ENCODE measurements around the gene MLLT3. TPM values are rescaled to one million over a fixed set of nuclear protein-coding genes. Genes with fewer than 3 reads are reported as not detected.

Gene MLLT3
- total RNA-seq, 1 donor from 2014 or later: 17.5 TPM

DNA sequence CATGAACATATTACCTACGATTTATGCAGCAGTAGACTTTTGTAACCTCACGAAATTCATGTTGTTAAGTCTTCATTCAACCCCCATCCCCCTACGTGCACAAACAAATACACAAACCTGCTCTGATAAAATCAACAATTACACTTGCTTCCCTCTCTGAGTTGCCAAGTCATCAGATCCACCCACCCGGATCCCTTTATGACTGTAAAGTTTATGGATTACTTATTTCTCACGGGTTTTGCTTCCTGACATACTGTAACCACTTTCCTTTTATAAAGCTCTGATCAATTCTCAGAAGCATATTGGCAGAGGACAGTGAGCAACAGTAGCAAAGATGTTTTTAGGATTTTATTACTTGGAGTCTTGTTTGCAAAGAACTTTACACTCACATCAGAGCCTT is 70.5 kb downstream of the MLLT3 start:
- intact Hi-C loops (cut with micrococcal nuclease): no loop called here
- Histone ChIP-seq H3K4me3 (no peak overlapping the region), H3K27ac (replicated peaks) (no peak overlapping the region), H3K4me1 (peaks cover 51% of the 10 kb centered on the region), H3K9me3 (replicated peaks) (no peaks in the 10 kb centered on the region), H3K36me3 (no peaks in the 10 kb centered on the region), H3K27me3 (ENCODE audit: low read depth) (no peaks in the 10 kb centered on the region)
- TF ChIP-seq, protein P1, sequence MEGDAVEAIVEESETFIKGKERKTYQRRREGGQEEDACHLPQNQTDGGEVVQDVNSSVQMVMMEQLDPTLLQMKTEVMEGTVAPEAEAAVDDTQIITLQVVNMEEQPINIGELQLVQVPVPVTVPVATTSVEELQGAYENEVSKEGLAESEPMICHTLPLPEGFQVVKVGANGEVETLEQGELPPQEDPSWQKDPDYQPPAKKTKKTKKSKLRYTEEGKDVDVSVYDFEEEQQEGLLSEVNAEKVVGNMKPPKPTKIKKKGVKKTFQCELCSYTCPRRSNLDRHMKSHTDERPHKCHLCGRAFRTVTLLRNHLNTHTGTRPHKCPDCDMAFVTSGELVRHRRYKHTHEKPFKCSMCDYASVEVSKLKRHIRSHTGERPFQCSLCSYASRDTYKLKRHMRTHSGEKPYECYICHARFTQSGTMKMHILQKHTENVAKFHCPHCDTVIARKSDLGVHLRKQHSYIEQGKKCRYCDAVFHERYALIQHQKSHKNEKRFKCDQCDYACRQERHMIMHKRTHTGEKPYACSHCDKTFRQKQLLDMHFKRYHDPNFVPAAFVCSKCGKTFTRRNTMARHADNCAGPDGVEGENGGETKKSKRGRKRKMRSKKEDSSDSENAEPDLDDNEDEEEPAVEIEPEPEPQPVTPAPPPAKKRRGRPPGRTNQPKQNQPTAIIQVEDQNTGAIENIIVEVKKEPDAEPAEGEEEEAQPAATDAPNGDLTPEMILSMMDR (IDR thresholded peaks at IDR 0.05; ENCODE audit: borderline replicate concordance): no peak
- no peak for DNase-seq

DNA sequence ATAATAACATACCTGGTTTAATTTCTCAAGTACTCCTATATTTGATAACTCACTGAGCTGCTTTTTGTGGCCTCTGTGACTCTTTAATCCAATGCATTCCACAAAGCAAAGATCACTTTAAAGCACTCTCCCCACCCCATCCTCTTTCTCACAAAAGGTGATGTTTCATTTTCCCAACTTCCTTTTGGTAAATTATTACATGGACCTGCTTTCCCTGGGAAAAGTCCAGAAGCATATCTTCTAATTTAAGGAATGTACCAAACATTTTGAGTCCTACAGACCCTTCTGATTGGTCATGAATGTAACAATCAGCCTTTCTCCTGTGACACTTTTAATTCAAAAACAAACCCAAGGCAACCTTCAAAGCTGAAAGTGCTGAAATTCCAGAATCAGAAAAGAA is 71.1 kb downstream of the MLLT3 start:
- Histone ChIP-seq H3K27me3 (ENCODE audit: low read depth) (no peaks in the 10 kb centered on the region), H3K27ac (replicated peaks) (no peak overlapping the region)
- intact Hi-C loops (cut with micrococcal nuclease): no loop called here

DNA sequence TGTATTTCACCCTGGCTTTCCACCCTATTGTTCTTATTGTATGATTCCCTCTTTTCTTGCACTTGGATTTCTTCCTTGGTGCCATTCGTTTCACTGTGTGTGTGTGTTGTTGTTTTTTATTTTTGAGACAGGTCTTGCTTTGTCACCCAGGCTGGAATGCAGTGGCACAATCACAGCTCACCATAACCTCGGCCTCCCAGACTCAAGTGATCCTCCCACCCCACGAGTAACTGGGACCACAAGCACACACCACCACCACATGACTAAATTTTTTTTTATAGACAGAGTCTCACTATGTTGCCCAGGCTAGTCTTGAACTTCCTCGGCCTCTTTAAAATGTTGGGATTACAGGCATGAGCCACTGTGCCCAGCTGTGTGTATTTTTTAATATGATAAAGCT is 72.0 kb downstream of the MLLT3 start:
- DNase-seq: no peak
- Histone ChIP-seq H3K9me3 (replicated peaks) (no peaks in the 10 kb centered on the region), H3K27ac (replicated peaks) (no peak overlapping the region), H3K4me1 (peaks cover 51% of the 10 kb centered on the region), H3K4me3 (no peak overlapping the region), H3K36me3 (no peaks in the 10 kb centered on the region), H3K27me3 (ENCODE audit: low read depth) (no peaks in the 10 kb centered on the region)
- intact Hi-C loops (cut with micrococcal nuclease): no loop called here
- TF ChIP-seq, protein P1 (IDR thresholded peaks at IDR 0.05; ENCODE audit: borderline replicate concordance): no peak

More for the DNA sequence above, 71.1 kb downstream of the MLLT3 start:
- peaks cover 51% of the 10 kb centered on the region for H3K4me1 ChIP-seq
- DNase-seq: no peak
- TF ChIP-seq, protein P1 (IDR thresholded peaks at IDR 0.05; ENCODE audit: borderline replicate concordance): no peak
- H3K36me3 ChIP-seq: no peaks in the 10 kb centered on the region
- H3K4me3 ChIP-seq: no peak overlapping the region
- no peaks in the 10 kb centered on the region for H3K9me3 ChIP-seq (replicated peaks)

DNA sequence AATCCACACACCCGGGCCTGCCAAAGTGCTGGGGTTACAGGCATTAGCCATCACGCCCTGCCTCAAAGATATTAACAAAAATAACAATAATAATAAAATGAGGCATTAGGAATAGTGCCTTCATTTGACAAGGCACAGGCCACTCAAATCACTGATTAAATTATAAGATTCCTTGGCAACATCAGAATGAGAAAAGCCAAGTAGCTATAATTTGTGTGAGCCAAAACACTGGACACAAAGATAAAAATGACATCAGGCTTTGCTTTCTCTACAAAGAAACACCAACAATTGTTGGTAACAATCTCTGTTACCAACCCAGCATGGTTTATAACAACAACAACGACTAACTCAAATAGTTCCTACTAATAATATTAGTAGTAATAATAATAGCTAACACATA is 73.2 kb downstream of the MLLT3 start:
- DNase-seq: no peak
- intact Hi-C loops (cut with micrococcal nuclease): no loop called here
- TF ChIP-seq, protein P1 (IDR thresholded peaks at IDR 0.05; ENCODE audit: borderline replicate concordance): no peak

DNA sequence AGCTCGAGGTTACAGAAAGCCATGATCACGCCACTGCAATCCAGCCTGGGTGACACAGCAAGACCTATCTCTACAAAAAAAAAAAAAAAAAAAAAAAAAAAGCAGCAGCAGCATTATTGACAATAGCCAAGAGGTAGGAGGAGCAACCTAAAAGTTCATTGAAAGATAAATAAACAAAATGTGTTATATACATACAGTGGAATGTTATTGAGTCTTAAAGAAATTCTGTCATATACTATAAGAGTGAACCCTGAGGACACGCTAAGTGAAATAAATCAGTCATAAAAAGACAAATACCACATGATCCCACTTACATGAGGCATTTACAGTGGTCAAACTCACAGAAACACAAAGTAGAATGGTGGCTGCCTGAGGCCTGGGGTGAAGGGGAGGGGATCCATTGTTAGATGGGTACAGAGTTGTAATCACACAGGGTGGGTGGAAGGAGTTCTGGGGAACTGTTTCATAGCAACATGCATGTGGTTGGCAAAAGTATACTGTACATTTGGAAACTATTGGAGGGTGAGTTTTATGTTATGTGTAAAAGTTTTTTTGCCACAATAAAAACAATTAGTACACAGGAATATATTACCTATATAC is 77.2 kb downstream of the MLLT3 start:
- H3K27me3 ChIP-seq (ENCODE audit: low read depth): no peaks in the 10 kb centered on the region
- intact Hi-C loops (cut with micrococcal nuclease): no loop called here
- TF ChIP-seq, protein P1 (IDR thresholded peaks at IDR 0.05; ENCODE audit: borderline replicate concordance): no peak
- H3K27ac ChIP-seq (replicated peaks): no peak overlapping the region
- peaks cover 6% of the 10 kb centered on the region for H3K36me3 ChIP-seq
- peaks cover 13% of the 10 kb centered on the region for H3K9me3 ChIP-seq (replicated peaks)
- H3K4me1 ChIP-seq: peaks cover 8% of the 10 kb centered on the region
- DNase-seq: no peak
- H3K4me3 ChIP-seq: no peak overlapping the region

More for the DNA sequence above, 73.2 kb downstream of the MLLT3 start:
- no peaks in the 10 kb centered on the region for H3K36me3 ChIP-seq
- H3K4me3 ChIP-seq: no peak overlapping the region
- H3K27me3 ChIP-seq (ENCODE audit: low read depth): no peaks in the 10 kb centered on the region
- H3K27ac ChIP-seq (replicated peaks): no peak overlapping the region
- H3K4me1 ChIP-seq: peaks cover 46% of the 10 kb centered on the region
- H3K9me3 ChIP-seq (replicated peaks): no peaks in the 10 kb centered on the region
